Omental fat pad (tissue), 4 donors: Measurements from ENCODE around the gene ZC3H12D. TPM values are rescaled to one million over a fixed set of nuclear protein-coding genes. Genes with fewer than 3 reads are reported as not detected.

Experiments used
- ATAC-seq: fragments of 150-250 bp; one replicate; pipeline ENCODE4 v1.9.1; 2016; ENCODE audit warnings: mild to moderate bottlenecking, moderate library complexity; ENCODE audit not compliant: low FRiP score
- DNase-seq: peaks from one replicate; pipeline ENCODE4 v3.0.0-alpha.2; 2019; ENCODE audit warnings: low spot score
- total RNA-seq, 4 donors: library from RNA; depleted of rRNA; stranded (reverse); fragments of >200 nt; gene quantifications; one replicate each; pipeline ENCODE4 v1.1.0, GENCODE V29; 2016
- TF ChIP-seq, protein P1 (sequence below), 3 donors: fragments of 450-650 bp; IDR thresholded peaks; one replicate each; pipeline ENCODE4 v1.5.1; 2016 to 2017; ENCODE audit warnings: antibody characterized with exemption in 3 of 3, mild to moderate bottlenecking in 3 of 3, moderate library complexity in 2 of 3

The ZC3H12D gene
- total RNA-seq, 4 donors from 2014 or later: 2.0 to 8.9 (median 2.2) TPM

DNA sequence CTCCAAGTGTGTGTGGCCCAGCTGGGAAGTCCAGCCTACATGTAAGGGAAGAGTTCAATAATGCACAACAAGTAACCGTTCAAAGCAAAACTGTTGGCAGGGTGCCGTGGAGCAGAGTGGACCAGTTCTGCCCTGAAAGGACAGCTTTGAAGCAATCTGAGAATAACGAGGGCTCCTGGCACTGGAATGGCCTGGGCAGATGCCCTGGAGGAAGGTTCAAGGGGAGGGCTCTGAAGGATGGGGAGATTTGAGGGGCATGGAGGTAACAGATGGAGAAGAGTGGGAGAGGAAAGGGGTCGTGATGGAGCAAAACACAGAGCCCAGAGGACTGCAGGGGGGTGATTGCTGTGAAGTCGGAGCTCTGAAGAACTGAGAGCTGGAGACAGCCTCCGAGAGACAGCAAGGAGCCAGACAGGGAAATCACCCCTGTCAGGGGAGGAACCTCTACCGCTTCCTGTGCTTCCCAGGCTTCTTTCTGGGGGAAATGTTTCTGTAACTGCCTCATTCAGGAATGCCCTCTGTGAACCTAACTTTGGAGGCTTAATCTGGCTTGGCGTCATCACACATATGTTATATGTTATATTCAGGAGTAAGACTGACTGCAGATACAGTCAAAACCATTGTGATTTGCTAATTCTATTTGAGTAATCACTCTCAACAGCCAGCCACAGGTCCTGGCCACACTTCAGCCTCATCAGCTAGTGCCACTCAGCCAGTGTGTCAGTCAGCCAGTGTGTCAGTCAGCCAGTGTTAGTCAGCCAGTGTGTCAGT is 41.2 kb downstream of the ZC3H12D start:
- no peak for DNase-seq
- ATAC-seq: no peak
- TF ChIP-seq, protein P1, sequence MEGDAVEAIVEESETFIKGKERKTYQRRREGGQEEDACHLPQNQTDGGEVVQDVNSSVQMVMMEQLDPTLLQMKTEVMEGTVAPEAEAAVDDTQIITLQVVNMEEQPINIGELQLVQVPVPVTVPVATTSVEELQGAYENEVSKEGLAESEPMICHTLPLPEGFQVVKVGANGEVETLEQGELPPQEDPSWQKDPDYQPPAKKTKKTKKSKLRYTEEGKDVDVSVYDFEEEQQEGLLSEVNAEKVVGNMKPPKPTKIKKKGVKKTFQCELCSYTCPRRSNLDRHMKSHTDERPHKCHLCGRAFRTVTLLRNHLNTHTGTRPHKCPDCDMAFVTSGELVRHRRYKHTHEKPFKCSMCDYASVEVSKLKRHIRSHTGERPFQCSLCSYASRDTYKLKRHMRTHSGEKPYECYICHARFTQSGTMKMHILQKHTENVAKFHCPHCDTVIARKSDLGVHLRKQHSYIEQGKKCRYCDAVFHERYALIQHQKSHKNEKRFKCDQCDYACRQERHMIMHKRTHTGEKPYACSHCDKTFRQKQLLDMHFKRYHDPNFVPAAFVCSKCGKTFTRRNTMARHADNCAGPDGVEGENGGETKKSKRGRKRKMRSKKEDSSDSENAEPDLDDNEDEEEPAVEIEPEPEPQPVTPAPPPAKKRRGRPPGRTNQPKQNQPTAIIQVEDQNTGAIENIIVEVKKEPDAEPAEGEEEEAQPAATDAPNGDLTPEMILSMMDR (IDR thresholded peaks at IDR 0.05): no peak

DNA sequence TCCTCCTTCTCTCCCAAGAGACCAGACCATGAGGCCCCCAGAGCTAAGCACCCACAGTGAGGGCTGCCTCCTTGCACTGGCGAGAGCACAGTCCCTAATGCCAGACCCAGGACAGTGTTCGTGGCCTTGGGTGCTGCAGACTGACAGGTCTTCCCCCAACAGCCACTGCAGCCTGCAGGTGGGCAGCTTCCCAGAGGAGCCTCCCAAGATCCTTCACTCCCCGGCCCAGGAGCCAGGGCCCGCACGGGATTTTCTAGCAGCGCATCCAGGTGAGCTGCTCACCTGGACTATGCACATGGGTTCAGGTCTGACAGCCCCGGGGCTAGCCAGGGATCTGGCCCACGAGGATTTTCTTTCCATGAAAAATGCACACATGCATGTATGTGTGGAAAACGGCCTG is 43.1 kb downstream of the ZC3H12D start:
- DNase-seq (no peak), ATAC-seq (no peak)
- TF ChIP-seq, protein P1 (IDR thresholded peaks at IDR 0.05): no peak

DNA sequence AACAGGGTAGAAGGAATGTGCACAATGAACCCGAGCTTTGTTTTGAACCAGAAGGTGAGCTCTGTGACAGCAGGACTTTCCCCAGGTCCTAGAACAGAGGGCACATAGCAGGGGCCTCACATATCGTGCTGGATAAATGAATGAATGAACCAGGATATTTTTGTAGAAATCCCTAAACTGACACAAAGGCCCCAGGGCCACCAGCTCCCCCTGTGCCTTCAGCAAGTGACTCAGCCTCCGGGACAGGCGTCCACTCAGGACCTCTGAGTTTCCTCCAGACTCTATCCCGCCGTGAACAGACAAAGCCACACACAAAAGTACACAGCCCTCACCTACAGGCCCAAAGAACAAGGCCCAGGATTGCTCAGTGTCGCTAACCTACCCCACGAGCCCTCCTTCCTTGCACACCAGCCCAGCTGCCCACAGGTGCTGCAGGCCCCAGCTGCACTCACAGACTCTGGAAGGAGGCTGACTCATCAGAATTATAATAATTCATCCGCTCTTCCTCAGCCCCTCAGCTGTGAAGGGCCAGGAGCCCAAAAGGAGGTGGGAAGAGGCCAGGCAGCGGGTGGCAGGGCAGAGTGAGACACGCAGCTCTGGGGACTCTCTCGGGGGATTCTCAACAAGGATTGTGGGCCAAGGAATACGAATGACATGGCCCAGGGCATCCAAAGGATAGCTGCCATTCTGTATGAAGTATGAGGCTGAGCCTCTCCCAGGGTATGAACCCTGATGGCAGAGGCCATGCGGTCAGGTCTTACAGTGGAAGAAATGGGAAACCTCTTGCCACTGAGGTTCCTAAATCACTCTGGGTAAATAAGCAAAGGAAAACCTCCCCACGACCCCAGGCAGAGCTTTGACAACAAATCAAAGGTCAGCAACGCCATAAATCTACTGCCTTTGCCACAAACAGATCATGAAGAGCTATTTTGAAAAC is 43.8 kb downstream of the ZC3H12D start:
- ATAC-seq (no peak), DNase-seq (no peak)
- TF ChIP-seq, protein P1 (IDR thresholded peaks at IDR 0.05): no peak

DNA sequence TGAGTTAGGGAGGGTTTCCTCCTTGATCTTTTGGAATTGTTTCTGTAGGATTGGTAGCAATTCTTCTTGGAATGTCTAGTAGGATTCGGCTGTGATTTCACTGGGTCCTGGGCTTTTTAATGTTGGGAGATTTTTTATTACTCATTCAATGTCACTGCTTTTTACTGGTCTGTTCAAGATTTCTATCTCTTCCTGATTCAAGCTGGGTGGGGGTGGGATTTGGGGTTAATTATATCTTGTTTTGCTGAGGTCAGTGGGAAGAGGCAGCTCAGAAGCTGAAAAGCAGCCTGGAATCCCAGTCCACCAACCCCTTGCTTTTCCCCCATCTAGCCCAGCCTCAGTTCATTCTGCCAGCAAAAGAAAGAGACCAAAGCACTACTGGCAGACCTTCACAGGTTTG is 45.2 kb downstream of the ZC3H12D start:
- DNase-seq: no peak
- TF ChIP-seq, protein P1 (IDR thresholded peaks at IDR 0.05): no peak
- no peak for ATAC-seq

DNA sequence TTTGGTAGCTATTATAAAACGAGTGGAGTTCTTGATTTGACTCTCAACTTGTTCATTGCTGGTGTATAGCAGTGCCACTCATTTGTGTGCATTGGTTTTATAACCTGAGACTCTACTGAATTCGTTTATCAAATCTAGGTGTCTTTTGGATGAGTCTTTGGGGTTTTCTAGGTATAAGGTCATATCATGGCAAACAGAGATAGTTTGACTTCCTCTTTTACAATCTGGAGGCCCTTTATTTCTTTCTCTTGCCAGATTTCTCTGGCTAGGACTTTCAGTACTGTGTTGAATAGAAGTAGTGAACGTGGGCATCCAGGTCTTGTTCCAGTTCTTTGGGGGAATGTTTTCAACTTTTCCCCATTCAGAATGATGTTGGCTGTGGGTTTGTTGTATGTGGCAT is 46.0 kb downstream of the ZC3H12D start:
- no peak for ATAC-seq
- DNase-seq: no peak
- TF ChIP-seq, protein P1 (IDR thresholded peaks at IDR 0.05): no peak

DNA sequence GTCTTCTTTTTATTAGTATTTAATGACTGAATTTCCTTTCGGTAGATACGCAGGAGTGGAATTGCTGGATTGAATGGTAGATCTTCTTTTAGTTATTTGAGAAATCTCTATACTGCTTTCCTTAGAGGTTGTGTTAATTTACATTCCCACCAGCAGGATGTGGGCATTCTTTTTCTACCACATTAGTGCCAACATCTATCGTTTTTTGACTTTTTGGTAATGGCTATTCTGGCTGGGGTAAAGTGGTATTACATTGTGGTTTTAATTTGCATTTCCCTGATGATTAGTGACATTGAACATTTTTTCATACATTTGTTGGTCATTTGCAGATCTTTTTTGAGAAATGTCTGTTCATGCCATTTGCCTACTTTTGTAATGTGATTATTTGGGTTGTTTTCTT is 47.6 kb downstream of the ZC3H12D start:
- TF ChIP-seq, protein P1 (IDR thresholded peaks at IDR 0.05): no peak
- no peak for DNase-seq
- ATAC-seq: no peak
